Neural progenitor cell (in vitro differentiated cells): ENCODE measurements around the gene CENATAC. TPM values are rescaled to one million over a fixed set of nuclear protein-coding genes. Genes with fewer than 3 reads are reported as not detected.
"Not testable (repeated sequence)": the region's sequence is repeated elsewhere in the genome, so short reads cannot be mapped to it uniquely, and the experiment has no call there.

ENCODE experiments used
- DNase-seq: peaks from one replicate; pipeline ENCODE4 v3.0.0-alpha.2; 2016; ENCODE audit warnings: low spot score
- H2AFZ ChIP-seq: fragments of 200-600 bp; sonication (generic); replicated peaks from 2 replicates; pipeline ENCODE4 v1.6.1; 2016; ENCODE audit warnings: antibody characterized with exemption
- H3F3A ChIP-seq: fragments of 200-600 bp; sonication (generic); 2 replicates; pipeline ENCODE4 v1.6.1; 2016; ENCODE audit warnings: antibody characterized with exemption, low read depth
- H3K27ac ChIP-seq: fragments of 200-600 bp; sonication (generic); 2 replicates; pipeline ENCODE4 v1.5.1; 2016; ENCODE audit warnings: mild to moderate bottlenecking
- H3K27me3 ChIP-seq: fragments of 200-600 bp; sonication (generic); 2 replicates; pipeline ENCODE4 v1.6.1; 2016; ENCODE audit warnings: mild to moderate bottlenecking, moderate library complexity
- H3K36me3 ChIP-seq: fragments of 200-600 bp; sonication (generic); 2 replicates; pipeline ENCODE4 v1.5.1; 2016
- H3K4me1 ChIP-seq: fragments of 200-600 bp; sonication (generic); 2 replicates; pipeline ENCODE4 v1.6.1; 2016; ENCODE audit warnings: mixed run types
- H3K4me2 ChIP-seq: fragments of 200-600 bp; sonication (generic); 2 replicates; pipeline ENCODE4 v1.6.1; 2016
- H3K4me3 ChIP-seq: fragments of 200-600 bp; sonication (generic); 2 replicates; pipeline ENCODE4 v1.5.1; 2016
- H3K79me2 ChIP-seq: fragments of 200-600 bp; sonication (generic); 2 replicates; pipeline ENCODE4 v1.6.1; 2016; ENCODE audit warnings: low read depth
- H3K9ac ChIP-seq: fragments of 200-600 bp; sonication (generic); 2 replicates; pipeline ENCODE4 v1.6.1; 2016
- H3K9me3 ChIP-seq: fragments of 200-600 bp; sonication (generic); 2 replicates; pipeline ENCODE4 v1.5.1; 2016; ENCODE audit warnings: low read depth
- H4K20me1 ChIP-seq: fragments of 200-600 bp; sonication (generic); 2 replicates; pipeline ENCODE4 v1.6.1; 2016; ENCODE audit warnings: low read depth
- H3K27ac Mint-ChIP-seq: 3 replicates; pipeline ENCODE4 v1.8.0; 2021; ENCODE audit warnings: mixed read lengths
- H3K27me3 Mint-ChIP-seq: 2 replicates; pipeline ENCODE4 v1.8.0; 2022; ENCODE audit warnings: low read depth, mild to moderate bottlenecking, inconsistent platforms, moderate library complexity, mixed read lengths; ENCODE audit not compliant: insufficient read depth
- H3K36me3 Mint-ChIP-seq: 3 replicates; pipeline ENCODE4 v1.8.0; 2021; ENCODE audit warnings: mixed read lengths
- H3K4me1 Mint-ChIP-seq: 3 replicates; pipeline ENCODE4 v1.8.0; 2021; ENCODE audit warnings: mixed read lengths
- H3K4me3 Mint-ChIP-seq: 3 replicates; pipeline ENCODE4 v1.8.0; 2021; ENCODE audit warnings: mild to moderate bottlenecking, moderate library complexity, mixed read lengths
- H3K9me3 Mint-ChIP-seq: 3 replicates; pipeline ENCODE4 v1.8.0; 2020; ENCODE audit warnings: mixed read lengths
- EZH2 ChIP-seq: fragments of 200-600 bp; sonication (generic); IDR thresholded peaks from 2 replicates; pipeline ENCODE4 v1.6.1; 2017; ENCODE audit warnings: antibody characterized with exemption, mild to moderate bottlenecking, moderate library complexity
- EZH2phosphoT487 ChIP-seq: fragments of 200-600 bp; sonication (generic); IDR thresholded peaks from 2 replicates; pipeline ENCODE4 v1.6.1; 2017; ENCODE audit warnings: antibody characterized with exemption
- total RNA-seq: library from RNA; depleted of rRNA; stranded (reverse); fragments of >200 nt; gene quantifications from 2 replicates; pipeline ENCODE4 v1.2.3, GENCODE V29; 2015; ENCODE audit warnings: low replicate concordance
- TF ChIP-seq, protein P1 (sequence below): fragments of 200-600 bp; sonication (generic); IDR thresholded peaks from 2 replicates; pipeline ENCODE4 v1.5.1; 2017; ENCODE audit warnings: antibody characterized with exemption, mild to moderate bottlenecking

Gene CENATAC
- total RNA-seq, 1 donor from 2014 or later, result 46.4 TPM

DNA sequence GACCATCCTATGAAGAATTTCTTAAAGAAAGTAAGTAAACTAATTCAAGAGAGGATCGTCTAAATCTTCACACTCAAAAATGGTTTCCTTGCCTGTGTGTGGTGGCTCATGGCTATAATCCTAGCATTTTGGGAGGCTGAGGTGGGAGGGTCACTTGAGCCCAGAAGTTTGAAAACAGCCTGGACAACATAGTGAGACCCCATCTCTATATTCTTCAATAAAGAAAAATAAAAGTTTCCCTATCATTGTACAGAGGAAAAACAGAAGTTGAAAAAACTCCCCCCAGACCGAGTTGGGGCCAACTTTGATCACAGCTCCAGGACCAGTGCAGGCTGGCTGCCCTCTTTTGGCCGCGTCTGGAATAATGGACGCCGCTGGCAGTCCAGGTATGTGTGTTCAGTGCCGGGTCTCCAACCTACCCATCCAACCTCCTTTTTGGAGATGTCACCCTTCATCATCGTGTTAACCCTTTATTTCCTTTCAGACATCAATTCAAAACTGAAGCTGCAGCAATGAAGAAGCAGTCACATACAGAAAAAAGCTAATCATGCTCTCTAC is 17.2 kb downstream of the CENATAC start:
- TF ChIP-seq, protein P1, sequence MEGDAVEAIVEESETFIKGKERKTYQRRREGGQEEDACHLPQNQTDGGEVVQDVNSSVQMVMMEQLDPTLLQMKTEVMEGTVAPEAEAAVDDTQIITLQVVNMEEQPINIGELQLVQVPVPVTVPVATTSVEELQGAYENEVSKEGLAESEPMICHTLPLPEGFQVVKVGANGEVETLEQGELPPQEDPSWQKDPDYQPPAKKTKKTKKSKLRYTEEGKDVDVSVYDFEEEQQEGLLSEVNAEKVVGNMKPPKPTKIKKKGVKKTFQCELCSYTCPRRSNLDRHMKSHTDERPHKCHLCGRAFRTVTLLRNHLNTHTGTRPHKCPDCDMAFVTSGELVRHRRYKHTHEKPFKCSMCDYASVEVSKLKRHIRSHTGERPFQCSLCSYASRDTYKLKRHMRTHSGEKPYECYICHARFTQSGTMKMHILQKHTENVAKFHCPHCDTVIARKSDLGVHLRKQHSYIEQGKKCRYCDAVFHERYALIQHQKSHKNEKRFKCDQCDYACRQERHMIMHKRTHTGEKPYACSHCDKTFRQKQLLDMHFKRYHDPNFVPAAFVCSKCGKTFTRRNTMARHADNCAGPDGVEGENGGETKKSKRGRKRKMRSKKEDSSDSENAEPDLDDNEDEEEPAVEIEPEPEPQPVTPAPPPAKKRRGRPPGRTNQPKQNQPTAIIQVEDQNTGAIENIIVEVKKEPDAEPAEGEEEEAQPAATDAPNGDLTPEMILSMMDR, result peak; percentile 17
- TF ChIP-seq EZH2, result no peak
- Histone ChIP-seq H3K27me3 (no peaks in the 10 kb centered on the region), H2AFZ (no peak overlapping the region), H3K79me2 (peaks cover 55% of the 10 kb centered on the region), H3K4me2 (no peak overlapping the region), H3K4me3 (no peak overlapping the region), H3K4me1 (peaks cover 16% of the 10 kb centered on the region), H3K9ac (no peak overlapping the region), H3F3A (peaks cover 81% of the 10 kb centered on the region), H3K9me3 (no peaks in the 10 kb centered on the region), H3K27ac (no peak overlapping the region), H4K20me1 (peaks cover 35% of the 10 kb centered on the region), H3K36me3 (peaks cover 13% of the 10 kb centered on the region)
- Mint-ChIP-seq H3K4me3 (peak overlapping the region; percentile 36), H3K4me1 (peaks cover 22% of the 10 kb centered on the region), H3K27me3 (peaks cover 2% of the 10 kb centered on the region), H3K36me3 (peaks cover 32% of the 10 kb centered on the region), H3K27ac (no peak overlapping the region), H3K9me3 (no peaks in the 10 kb centered on the region)
- DNase-seq, result peak; percentile 19

DNA sequence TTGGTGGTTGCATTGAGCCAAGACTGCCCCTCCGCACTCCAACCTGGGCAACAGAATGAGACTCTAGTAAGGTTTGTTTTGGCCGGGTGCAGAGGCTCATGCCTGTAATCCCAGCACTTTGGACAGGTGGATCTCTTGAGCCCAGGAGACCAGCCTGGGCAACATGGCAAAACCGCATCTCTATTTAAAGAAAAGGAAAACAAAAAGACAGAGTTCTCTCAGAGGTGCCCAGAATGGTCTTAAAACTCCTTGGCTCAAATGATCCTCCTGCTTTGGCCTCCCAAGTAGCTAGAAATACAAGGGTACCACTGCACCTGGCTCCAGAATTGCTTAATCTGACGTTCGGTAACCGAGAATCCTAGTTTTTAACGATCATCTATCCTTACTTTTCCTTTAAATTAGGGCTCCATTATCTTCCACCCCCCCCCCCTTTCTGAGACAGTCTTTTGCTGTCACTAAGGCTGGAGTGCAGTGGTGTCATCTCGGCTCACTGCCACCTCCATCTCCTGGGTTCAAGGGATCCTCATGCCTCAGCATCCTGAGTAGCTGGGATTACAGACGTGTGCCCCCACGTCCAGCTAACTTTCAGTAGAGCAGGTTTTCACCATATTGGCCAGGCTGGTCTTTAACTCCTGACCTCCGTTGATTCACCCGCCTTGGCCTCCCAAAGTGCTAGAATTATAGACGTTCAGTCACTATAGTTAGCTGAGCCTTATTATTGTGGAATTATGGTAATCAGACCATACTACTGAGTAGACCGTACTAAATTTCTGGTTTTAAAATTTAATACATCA is 18.5 kb downstream of the CENATAC start:
- H3F3A ChIP-seq, result peaks cover 80% of the 10 kb centered on the region
- H3K4me3 ChIP-seq, result peak overlapping the region; percentile 91
- peak overlapping the region; percentile 100 for H3K4me2 ChIP-seq
- peaks cover 67% of the 10 kb centered on the region for H3K79me2 ChIP-seq
- Mint-ChIP-seq H3K4me3 (peak overlapping the region; percentile 38), H3K27me3 (peaks cover 2% of the 10 kb centered on the region), H3K27ac (no peak overlapping the region), H3K4me1 (peaks cover 22% of the 10 kb centered on the region), H3K9me3 (no peaks in the 10 kb centered on the region), H3K36me3 (peaks cover 28% of the 10 kb centered on the region)
- peak overlapping the region; percentile 92 for H3K9ac ChIP-seq
- TF ChIP-seq EZH2phosphoT487 (no peak), EZH2 (no peak)
- TF ChIP-seq, protein P1, result no peak
- DNase-seq, result no peak
- H3K27me3 ChIP-seq, result no peaks in the 10 kb centered on the region
- peaks cover 40% of the 10 kb centered on the region for H4K20me1 ChIP-seq
- H3K27ac ChIP-seq, result peak overlapping the region; percentile 50
- H2AFZ ChIP-seq, result no peak overlapping the region
- no peaks in the 10 kb centered on the region for H3K9me3 ChIP-seq
- H3K4me1 ChIP-seq, result peaks cover 16% of the 10 kb centered on the region
- peaks cover 13% of the 10 kb centered on the region for H3K36me3 ChIP-seq

DNA sequence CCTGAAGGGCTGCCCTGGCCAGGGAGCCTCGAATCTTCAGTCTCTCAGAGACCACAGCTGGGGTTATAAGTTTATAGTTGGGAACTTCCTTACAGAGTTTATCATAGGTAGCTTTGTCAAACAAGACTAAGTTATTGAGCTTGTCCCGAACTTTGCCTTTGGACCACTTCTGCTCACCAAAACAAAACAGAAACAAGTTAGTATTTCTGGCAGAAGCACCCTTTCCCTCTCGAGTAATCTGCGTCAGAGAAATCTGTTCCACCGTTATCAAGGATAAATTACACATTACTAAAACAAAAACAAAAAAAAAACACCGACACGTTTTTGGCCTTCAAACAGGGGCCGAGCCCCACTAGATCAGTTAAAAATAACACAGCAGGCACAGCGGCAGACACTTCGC is 19.4 kb downstream of the CENATAC start:
- not testable (repeated sequence) for DNase-seq, H3K9me3 ChIP-seq, H3K9me3 Mint-ChIP-seq, H3K27me3 ChIP-seq, H2AFZ ChIP-seq, H3K27me3 Mint-ChIP-seq
- Histone ChIP-seq H3K9ac (peak overlapping the region; percentile 92), H3K4me1 (peaks cover 16% of the 10 kb centered on the region), H3K79me2 (peaks cover 75% of the 10 kb centered on the region), H3K27ac (peak overlapping the region; percentile 11), H3K4me2 (peak overlapping the region; percentile 100), H3K36me3 (peaks cover 17% of the 10 kb centered on the region), H4K20me1 (peaks cover 42% of the 10 kb centered on the region), H3F3A (peaks cover 78% of the 10 kb centered on the region), H3K4me3 (peak overlapping the region; percentile 91)
- Mint-ChIP-seq H3K4me1 (peaks cover 22% of the 10 kb centered on the region), H3K27ac (peak overlapping the region; percentile 99), H3K36me3 (peaks cover 32% of the 10 kb centered on the region), H3K4me3 (peak overlapping the region; percentile 100)
